DMS53 treated with DMSO at 0.1 percent for 48 hours (cell line): Measurements from ENCODE around the gene PCDH18.
A peak's percentile ranks its signal among the peaks of the same experiment; 100 is the strongest.
"Not testable (repeated sequence)": the region's sequence is repeated elsewhere in the genome, so short reads cannot be mapped to it uniquely, and the experiment has no call there.

ENCODE experiments used
- DNase-seq: peaks from one replicate; lab custom pipeline; 2025; ENCODE audit not compliant: unreplicated experiment; lab: John Stamatoyannopoulos, UW

PCDH18 gene, protein sequence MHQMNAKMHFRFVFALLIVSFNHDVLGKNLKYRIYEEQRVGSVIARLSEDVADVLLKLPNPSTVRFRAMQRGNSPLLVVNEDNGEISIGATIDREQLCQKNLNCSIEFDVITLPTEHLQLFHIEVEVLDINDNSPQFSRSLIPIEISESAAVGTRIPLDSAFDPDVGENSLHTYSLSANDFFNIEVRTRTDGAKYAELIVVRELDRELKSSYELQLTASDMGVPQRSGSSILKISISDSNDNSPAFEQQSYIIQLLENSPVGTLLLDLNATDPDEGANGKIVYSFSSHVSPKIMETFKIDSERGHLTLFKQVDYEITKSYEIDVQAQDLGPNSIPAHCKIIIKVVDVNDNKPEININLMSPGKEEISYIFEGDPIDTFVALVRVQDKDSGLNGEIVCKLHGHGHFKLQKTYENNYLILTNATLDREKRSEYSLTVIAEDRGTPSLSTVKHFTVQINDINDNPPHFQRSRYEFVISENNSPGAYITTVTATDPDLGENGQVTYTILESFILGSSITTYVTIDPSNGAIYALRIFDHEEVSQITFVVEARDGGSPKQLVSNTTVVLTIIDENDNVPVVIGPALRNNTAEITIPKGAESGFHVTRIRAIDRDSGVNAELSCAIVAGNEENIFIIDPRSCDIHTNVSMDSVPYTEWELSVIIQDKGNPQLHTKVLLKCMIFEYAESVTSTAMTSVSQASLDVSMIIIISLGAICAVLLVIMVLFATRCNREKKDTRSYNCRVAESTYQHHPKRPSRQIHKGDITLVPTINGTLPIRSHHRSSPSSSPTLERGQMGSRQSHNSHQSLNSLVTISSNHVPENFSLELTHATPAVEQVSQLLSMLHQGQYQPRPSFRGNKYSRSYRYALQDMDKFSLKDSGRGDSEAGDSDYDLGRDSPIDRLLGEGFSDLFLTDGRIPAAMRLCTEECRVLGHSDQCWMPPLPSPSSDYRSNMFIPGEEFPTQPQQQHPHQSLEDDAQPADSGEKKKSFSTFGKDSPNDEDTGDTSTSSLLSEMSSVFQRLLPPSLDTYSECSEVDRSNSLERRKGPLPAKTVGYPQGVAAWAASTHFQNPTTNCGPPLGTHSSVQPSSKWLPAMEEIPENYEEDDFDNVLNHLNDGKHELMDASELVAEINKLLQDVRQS

GRCh38 chr4:137531986-137532868, at the start of gene PCDH18:
TSS of gene PCDH18 (minus strand) at chr4:137532494. CDS start at chr4:137532088, 406 bp downstream.
- no peak for DNase-seq

DNA sequence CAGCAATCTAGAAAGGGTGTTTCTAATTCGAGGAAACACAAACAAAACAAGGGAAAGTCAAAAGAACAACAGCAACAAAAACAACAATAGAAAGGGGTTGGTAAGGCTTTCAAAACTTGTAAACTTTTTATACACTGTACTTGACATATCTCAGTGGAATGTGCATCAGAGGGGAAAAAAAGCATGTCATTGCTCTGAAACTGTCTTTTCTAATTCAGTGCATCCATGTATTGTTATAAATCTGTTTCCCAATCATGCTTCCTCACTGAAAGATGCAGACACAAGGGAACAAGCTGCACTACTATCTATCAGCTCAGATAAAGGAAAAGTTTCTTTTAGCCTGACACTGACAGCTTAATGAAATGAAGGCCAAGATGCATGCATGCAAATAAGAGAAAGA, 44.2 kb upstream of the PCDH18 start:
- no peak for DNase-seq

- DNase-seq = no peak
Measured at GRCh38 chr4:137572647-137573046, 40.4 kb upstream of the PCDH18 start.

GRCh38 chr4:137572163-137572562, 39.9 kb upstream of the PCDH18 start:
- DNase-seq = no peak

DNA sequence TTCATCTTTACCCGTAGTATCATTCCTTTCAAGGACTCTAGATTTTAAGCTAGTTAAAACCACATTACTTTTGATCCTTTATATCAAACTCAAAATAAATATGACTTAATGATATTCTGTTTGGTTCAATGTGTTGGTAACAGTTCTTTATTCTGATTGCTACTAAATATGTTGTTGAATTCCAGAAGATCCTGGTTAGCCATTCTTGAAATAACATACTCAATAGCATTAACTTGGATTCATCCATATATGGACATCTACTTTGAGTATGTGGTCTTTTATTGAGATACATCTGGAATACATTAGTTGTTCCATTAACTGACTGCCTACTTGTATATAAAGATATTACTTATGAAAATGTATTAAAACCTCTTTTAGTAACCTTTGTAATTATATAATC, 27.5 kb upstream of the PCDH18 start:
- DNase-seq = no peak

GRCh38 chr4:137558951-137559350, 26.7 kb upstream of the PCDH18 start:
- DNase-seq = no peak

GRCh38 chr4:137545461-137545861, 13.2 kb upstream of the PCDH18 start:
- DNase-seq = no peak

DNA sequence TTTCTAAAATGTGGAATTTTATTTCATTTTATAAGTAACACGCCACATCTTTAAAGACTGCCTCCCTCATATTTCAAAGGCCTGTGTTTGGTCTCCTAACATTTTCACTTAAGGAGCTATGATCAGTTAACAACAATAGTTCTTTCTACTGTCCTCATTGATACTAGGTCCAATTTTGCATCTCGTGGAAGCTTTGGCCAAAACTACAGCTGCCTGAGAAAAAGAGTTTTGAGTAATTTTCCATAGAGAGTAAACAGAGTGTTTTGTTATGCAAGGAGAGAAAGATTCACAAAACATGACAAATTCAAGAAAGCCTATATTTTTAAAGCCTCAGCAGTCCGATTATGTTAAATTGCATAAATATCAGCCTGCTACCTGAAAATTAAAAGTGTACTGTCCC, 11.4 kb upstream of the PCDH18 start:
- DNase-seq = no peak

DNA sequence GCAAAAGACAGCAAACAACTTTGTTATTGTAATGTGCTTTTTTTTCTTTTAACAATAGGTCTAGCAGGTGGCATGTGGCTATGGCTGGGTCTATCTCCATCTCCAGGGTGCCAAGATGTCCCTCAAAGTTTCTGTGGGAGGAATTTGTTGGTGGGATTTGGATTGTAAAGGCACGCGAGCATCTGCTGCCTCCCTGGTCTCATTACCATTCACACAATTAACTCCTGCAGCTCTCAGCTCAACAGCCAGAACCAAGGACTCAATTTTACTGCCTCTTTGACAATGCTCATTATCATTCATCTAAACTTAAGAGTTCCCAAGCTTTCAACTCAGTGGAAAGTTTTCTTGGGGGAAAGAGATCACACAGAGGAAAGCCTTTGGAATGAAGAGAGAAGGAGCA, 10.9 kb upstream of the PCDH18 start:
- no peak for DNase-seq

GRCh38 chr4:137541876-137542646, 9.8 kb upstream of the PCDH18 start:
- no peak for DNase-seq

- peak; percentile 8 for DNase-seq
Measured at GRCh38 chr4:137541181-137541580, 8.9 kb upstream of the PCDH18 start.

DNA sequence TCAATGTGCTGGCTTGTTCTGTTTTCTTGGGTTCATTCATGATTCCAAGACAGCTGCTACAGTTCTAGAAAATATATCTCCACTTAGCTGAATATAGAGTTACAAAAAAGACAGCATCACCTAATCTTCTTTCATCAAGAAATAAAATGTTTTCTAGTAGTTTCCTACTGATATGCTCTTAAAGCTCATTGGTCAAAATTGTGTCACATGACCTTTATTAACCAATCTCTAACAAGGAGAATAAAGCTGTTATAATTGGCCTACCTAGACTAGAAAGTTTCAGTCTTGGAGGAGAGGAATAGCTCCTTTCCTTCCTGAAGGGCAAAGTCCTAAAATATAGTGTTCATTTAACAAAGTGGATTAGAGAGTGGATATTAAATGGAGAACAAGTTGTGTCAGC, 8.1 kb upstream of the PCDH18 start:
- DNase-seq = no peak

DNA sequence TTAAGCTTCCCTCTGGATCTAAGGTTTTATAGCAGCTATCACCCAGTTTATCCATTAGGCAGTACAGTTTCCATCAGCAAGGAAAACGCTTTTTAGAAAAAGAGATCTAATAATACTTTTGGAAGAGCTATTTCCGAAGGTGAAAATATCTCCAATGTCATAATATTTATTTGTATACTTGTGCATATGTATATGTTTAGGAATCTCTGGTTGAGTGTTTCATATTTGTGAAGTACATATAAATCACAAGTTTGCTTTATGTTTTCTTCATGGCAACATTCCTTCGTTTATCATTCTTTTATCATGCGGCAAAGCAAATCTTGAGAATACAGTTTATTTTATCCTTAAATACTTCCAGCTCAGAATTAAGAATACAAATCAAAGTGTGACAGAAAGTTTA, 6.2 kb upstream of the PCDH18 start:
- DNase-seq = no peak

- not testable (repeated sequence) for DNase-seq
Measured at GRCh38 chr4:137537807-137538206, 5.5 kb upstream of the PCDH18 start.

GRCh38 chr4:137536789-137537561, 4.7 kb upstream of the PCDH18 start:
- no peak for DNase-seq

DNA sequence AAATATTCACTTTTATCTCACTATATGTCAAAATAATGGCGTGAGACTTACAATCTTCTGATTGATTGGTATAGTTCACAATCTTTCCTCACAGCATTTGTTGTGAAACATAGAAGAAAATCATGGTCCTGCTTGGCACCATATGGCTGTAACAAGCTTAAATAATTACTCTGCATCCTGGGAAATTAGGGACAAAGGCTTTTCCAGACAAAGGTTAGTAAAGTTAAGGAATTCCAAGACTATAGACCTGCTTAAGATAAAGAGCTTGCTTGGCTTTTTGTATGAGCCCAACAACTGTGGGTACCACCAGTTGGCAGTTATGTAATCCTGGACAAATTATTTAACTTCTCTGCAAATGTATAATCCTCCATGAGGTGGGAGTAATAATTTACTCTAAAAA, 3.4 kb upstream of the PCDH18 start:
- no peak for DNase-seq

- no peak for DNase-seq
Measured at GRCh38 chr4:137534516-137534915, 2.2 kb upstream of the PCDH18 start.

DNA sequence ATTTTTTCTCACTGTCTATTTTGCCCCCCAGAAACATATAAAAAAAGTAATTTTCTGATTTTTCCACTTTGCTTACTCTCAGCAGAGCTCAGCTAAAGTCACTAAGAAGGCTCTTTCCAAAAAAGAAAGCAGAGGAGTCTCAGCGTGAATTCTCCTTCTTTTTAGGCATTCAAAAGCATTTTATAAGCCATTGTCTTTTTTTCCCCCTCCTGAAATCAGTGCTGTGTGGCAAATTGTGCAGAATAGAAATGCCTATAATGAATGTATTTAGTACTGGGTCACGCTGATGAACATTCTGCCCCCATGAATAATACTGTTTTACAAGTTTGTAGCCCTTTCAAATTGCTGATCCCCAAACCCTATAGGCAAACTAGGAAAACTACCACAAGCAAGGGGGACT, 1.6 kb upstream of the PCDH18 start:
- no peak for DNase-seq

GRCh38 chr4:137532869-137533236, 559 bp upstream of the PCDH18 start:
- DNase-seq = no peak
